NB4 (cell line): ENCODE results near the gene FRG2B.
"Not testable (repeated sequence)": the region's sequence is repeated elsewhere in the genome, so short reads cannot be mapped to it uniquely, and the experiment has no call there.

Experiments used
- CTCF ChIP-seq: IDR thresholded peaks from one replicate; pipeline ENCODE4 v1.5.1; 2012; ENCODE audit warnings: low read depth, low read length
- POLR2A ChIP-seq: IDR thresholded peaks from 2 replicates; pipeline ENCODE4 v1.6.1; 2011; ENCODE audit warnings: mild to moderate bottlenecking; ENCODE audit not compliant: insufficient read length; ENCODE audit errors: extremely low read depth

- TF ChIP-seq CTCF, POLR2A: not testable (repeated sequence)
Observed at GRCh38 chr10:133637202-133637845, 10.7 kb upstream of the FRG2B start.
